K562 (cell line): ENCODE results near the gene HSF2BP. TPM values are rescaled to one million over a fixed set of nuclear protein-coding genes. Genes with fewer than 3 reads are reported as not detected.
A peak's percentile ranks its signal among the peaks of the same experiment; 100 is the strongest.

ENCODE experiments used
- BRF2 ChIP-seq: IDR thresholded peaks from 3 replicates; pipeline ENCODE4 v1.6.1; 2011; ENCODE audit warnings: borderline replicate concordance, mild to moderate bottlenecking; ENCODE audit not compliant: insufficient read length, insufficient read depth
- CSDE1 ChIP-seq, 2 experiments: fragments of 450-650 bp; IDR thresholded peaks; 2 replicates each; pipeline ENCODE4 v1.6.1; 2016; ENCODE audit warnings: mild to moderate bottlenecking in 1 of 2
- ELF2 ChIP-seq: fragments of 250-450 bp; sonication (Bioruptor Pico); IDR thresholded peaks from 2 replicates; pipeline ENCODE4 v1.5.0; 2021; ENCODE audit warnings: mild to moderate bottlenecking
- FOXJ2 ChIP-seq: fragments of 200-800 bp; sonication (Bioruptor generic); IDR thresholded peaks from 2 replicates; pipeline ENCODE4 v1.6.1; 2016; ENCODE audit warnings: missing genetic modification characterization, missing compliant biosample characterization
- GABPA ChIP-seq: fragments of 200-800 bp; sonication (Bioruptor generic); conservative IDR thresholded peaks from 2 replicates; pipeline ENCODE4 v1.6.1; 2016; ENCODE audit warnings: low read depth, missing genetic modification characterization, missing compliant biosample characterization
- L3MBTL2 ChIP-seq: fragments of 450-650 bp; IDR thresholded peaks from 2 replicates; pipeline ENCODE4 v1.6.1; 2016; ENCODE audit warnings: mild to moderate bottlenecking, moderate library complexity
- NFIC ChIP-seq: fragments of 450-650 bp; IDR thresholded peaks from 2 replicates; pipeline ENCODE4 v1.6.1; 2017; ENCODE audit warnings: mild to moderate bottlenecking, inconsistent platforms
- NONO ChIP-seq, 2 experiments: fragments of 200-400 bp in 1 of 2; fragments of 450-650 bp in 1 of 2; formaldehyde crosslinking in 1 of 2; IDR thresholded peaks; 2 replicates each; pipeline ENCODE4 v1.6.1; 2017; ENCODE audit warnings: low read depth in 2 of 2, mild to moderate bottlenecking in 2 of 2, moderate library complexity in 2 of 2, low read length in 1 of 2
- RUNX1 ChIP-seq: sonication (generic); IDR thresholded peaks from 2 replicates; pipeline ENCODE4 v1.6.1; 2016; ENCODE audit warnings: antibody characterized with exemption, low read depth
- SMARCA4 ChIP-seq: fragments of 450-650 bp; IDR thresholded peaks from 2 replicates; pipeline ENCODE4 v1.6.1; 2016
- SPI1 ChIP-seq: IDR thresholded peaks from 2 replicates; pipeline ENCODE4 v1.6.1; 2011; ENCODE audit warnings: low read depth, low read length, control low read depth, borderline replicate concordance
- SREBF2 ChIP-seq: sonication (generic); formaldehyde crosslinking; IDR thresholded peaks from 2 replicates; pipeline ENCODE4 v1.4.0; 2020; ENCODE audit warnings: mild to moderate bottlenecking, missing genetic modification reagents
- SUPT5H ChIP-seq: fragments of 450-650 bp; IDR thresholded peaks from 2 replicates; pipeline ENCODE4 v1.6.1; 2016
- ZBTB7A ChIP-seq: IDR thresholded peaks from 2 replicates; pipeline ENCODE4 v1.6.1; 2011; ENCODE audit warnings: low read depth, mild to moderate bottlenecking, low read length, moderate library complexity, borderline replicate concordance; ENCODE audit not compliant: control insufficient read depth
- ZBTB9 ChIP-seq: fragments of 450-650 bp; formaldehyde crosslinking; IDR thresholded peaks from 2 replicates; pipeline ENCODE4 v1.4.0; 2020; ENCODE audit warnings: mild to moderate bottlenecking, moderate library complexity
- polyA plus RNA-seq, 8 experiments: library from polyadenylated mRNA; depleted of rRNA in 4 of 8; stranded (reverse) in 5 of 8; unstranded in 3 of 8; fragments of >200 nt; fragmentation: Nextera tagmentation in 2 of 8; fragmentation: Illumina TruSeq in 1 of 8; extraction: Ambion mirVana in 2 of 8; extraction: Trizol in 1 of 8; gene quantifications; 2 replicates each; pipeline versions ENCODE4 v1.2.1 to v1.2.3, GENCODE V29; 2011 to 2014; ENCODE audit warnings: inconsistent platforms in 1 of 8, missing spikeins in 1 of 8
- total RNA-seq, 7 experiments: library from RNA; depleted of rRNA in 6 of 7; stranded (reverse); fragments of >200 nt in 6 of 7; fragmentation: Illumina TruSeq in 2 of 7; extraction: Trizol in 2 of 7; gene quantifications; 2 replicates each; pipeline versions ENCODE4 v1.2.1 to v1.2.3, GENCODE V29; 2011 to 2021; ENCODE audit warnings: low replicate concordance in 1 of 7
- TF ChIP-seq, protein P1 (sequence below): fragments of 200-800 bp; sonication (Bioruptor generic); IDR thresholded peaks from 2 replicates; pipeline ENCODE4 v1.6.1; 2017; ENCODE audit warnings: missing genetic modification characterization, missing compliant biosample characterization
- TF ChIP-seq, protein P2 (sequence below): sonication (generic); formaldehyde crosslinking; IDR thresholded peaks from 2 replicates; pipeline ENCODE4 v1.9.0; 2022; ENCODE audit warnings: mild to moderate bottlenecking, missing genetic modification reagents

Gene HSF2BP
- total and polyA plus RNA-seq, 9 of the 15 experiments (the other 6 are each of a cell fraction or from before 2014, with no cell fraction given): 0.04 to 0.57 (median 0.20) TPM; not detected in 2

GRCh38 chr21:43609501-43610340, 49.6 kb downstream of the HSF2BP start (continued):
- TF ChIP-seq, protein P1, sequence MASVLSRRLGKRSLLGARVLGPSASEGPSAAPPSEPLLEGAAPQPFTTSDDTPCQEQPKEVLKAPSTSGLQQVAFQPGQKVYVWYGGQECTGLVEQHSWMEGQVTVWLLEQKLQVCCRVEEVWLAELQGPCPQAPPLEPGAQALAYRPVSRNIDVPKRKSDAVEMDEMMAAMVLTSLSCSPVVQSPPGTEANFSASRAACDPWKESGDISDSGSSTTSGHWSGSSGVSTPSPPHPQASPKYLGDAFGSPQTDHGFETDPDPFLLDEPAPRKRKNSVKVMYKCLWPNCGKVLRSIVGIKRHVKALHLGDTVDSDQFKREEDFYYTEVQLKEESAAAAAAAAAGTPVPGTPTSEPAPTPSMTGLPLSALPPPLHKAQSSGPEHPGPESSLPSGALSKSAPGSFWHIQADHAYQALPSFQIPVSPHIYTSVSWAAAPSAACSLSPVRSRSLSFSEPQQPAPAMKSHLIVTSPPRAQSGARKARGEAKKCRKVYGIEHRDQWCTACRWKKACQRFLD (CRISPR knock-in tag): no peak
- no peak for TF ChIP-seq ZBTB7A
- TF ChIP-seq CSDE1 (IDR thresholded peaks at IDR 0.05): no peak
- no peak for TF ChIP-seq SUPT5H
- no peak for TF ChIP-seq SPI1
- no peak for TF ChIP-seq RUNX1
- peak; percentile 17; the same call in 1 of the 2 replicates for TF ChIP-seq L3MBTL2
- TF ChIP-seq FOXJ2 (tag): peak; percentile 90
- no peak for TF ChIP-seq BRF2
- TF ChIP-seq GABPA (tag): no peak
- no peak for TF ChIP-seq ELF2 (CRISPR knock-in tag)
- no peak for TF ChIP-seq ZBTB9
- TF ChIP-seq NFIC: peak; percentile 91
- no peak for TF ChIP-seq NONO (IDR thresholded peaks at IDR 0.05; ENCODE audit: low read depth in 2 of 2, low read length in 1 of 2)
- no peak for TF ChIP-seq SREBF2 (CRISPR knock-in tag)
- TF ChIP-seq SMARCA4: no peak
- TF ChIP-seq, protein P2, sequence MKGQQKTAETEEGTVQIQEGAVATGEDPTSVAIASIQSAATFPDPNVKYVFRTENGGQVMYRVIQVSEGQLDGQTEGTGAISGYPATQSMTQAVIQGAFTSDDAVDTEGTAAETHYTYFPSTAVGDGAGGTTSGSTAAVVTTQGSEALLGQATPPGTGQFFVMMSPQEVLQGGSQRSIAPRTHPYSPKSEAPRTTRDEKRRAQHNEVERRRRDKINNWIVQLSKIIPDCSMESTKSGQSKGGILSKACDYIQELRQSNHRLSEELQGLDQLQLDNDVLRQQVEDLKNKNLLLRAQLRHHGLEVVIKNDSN (CRISPR knock-in tag): no peak
